Chondrocyte (in vitro differentiated cells): ENCODE results near the gene PYGB. TPM values are rescaled to one million over a fixed set of nuclear protein-coding genes. Genes with fewer than 3 reads are reported as not detected.

ENCODE experiments used
- DNase-seq: peaks from one replicate; pipeline ENCODE4 v3.0.0; 2021; ENCODE audit warnings: mixed read lengths, low spot score
- H3K27ac Mint-ChIP-seq: one replicate; pipeline ENCODE4 v1.8.0; 2021; ENCODE audit warnings: mild to moderate bottlenecking, moderate library complexity, mixed read lengths; ENCODE audit not compliant: unreplicated experiment
- H3K27me3 Mint-ChIP-seq: 2 replicates; pipeline ENCODE4 v1.8.0; 2021; ENCODE audit warnings: low read depth, mixed read lengths
- H3K36me3 Mint-ChIP-seq: 2 replicates; pipeline ENCODE4 v1.8.0; 2021; ENCODE audit warnings: low read depth, mixed read lengths
- H3K4me1 Mint-ChIP-seq: 2 replicates; pipeline ENCODE4 v1.8.0; 2021; ENCODE audit warnings: low read depth, mild to moderate bottlenecking, mixed read lengths
- H3K4me3 Mint-ChIP-seq: one replicate; pipeline ENCODE4 v1.8.0; 2021; ENCODE audit warnings: mild to moderate bottlenecking, moderate library complexity, mixed read lengths; ENCODE audit not compliant: unreplicated experiment
- H3K9me3 Mint-ChIP-seq: 2 replicates; pipeline ENCODE4 v1.8.0; 2021; ENCODE audit warnings: low read depth, mixed read lengths
- total RNA-seq: library from RNA; stranded (reverse); gene quantifications from 3 replicates; pipeline ENCODE4 v1.2.1, GENCODE V29; 2021
- TF ChIP-seq, protein P1 (sequence below): fragments of 200-600 bp; sonication (generic); IDR thresholded peaks from 2 replicates; pipeline ENCODE4 v1.5.0; 2021; ENCODE audit warnings: antibody characterized with exemption, mild to moderate bottlenecking, moderate library complexity

The PYGB gene
- total RNA-seq, 1 donor from 2014 or later: 171 TPM

DNA sequence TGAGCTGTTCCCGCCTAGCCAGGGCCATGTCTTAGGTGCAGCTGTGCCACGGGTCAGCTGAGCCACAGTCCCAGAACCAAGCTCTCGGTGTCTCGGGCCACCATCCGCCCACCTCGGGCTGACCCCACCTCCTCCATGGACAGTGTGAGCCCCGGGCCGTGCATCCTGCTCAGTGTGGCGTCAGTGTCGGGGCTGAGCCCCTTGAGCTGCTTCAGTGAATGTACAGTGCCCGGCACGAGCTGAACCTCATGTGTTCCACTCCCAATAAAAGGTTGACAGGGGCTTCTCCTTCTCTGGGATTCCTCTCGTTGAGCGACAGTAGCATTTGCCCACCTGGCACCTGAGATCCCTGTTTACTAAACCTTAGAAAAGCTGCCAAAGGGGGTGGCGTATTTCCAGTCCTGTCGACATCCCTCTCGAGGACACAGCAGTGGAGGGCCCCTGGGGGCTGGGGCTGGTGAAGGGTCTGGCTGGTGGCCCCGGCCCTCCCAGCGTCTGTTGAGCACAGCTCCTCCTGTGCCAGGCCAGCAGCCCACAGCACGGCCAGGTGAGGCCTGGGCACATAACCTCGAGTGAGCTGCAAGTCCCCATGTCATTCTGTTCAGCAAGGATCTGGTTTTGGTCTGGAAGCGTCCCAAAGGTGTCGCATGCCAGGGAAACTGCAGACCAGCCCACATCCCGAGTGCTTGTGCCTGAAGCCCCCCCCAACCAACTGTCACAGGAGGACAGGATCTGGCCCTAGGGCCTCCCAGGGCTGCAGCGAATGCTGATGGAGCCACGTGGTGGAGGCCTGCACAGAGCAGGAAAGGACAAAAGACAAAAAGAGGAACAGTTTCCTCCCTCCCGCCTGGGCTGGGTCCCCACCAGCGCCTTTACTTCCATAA, 21.2 kb upstream of the PYGB start:
- Mint-ChIP-seq H3K4me3 (no peak overlapping the region), H3K27me3 (no peaks in the 10 kb centered on the region), H3K9me3 (no peaks in the 10 kb centered on the region), H3K36me3 (peaks cover 1% of the 10 kb centered on the region), H3K4me1 (peaks cover 67% of the 10 kb centered on the region), H3K27ac (peak overlapping the region; percentile 92)
- peak; percentile 85 for DNase-seq
- TF ChIP-seq, protein P1, sequence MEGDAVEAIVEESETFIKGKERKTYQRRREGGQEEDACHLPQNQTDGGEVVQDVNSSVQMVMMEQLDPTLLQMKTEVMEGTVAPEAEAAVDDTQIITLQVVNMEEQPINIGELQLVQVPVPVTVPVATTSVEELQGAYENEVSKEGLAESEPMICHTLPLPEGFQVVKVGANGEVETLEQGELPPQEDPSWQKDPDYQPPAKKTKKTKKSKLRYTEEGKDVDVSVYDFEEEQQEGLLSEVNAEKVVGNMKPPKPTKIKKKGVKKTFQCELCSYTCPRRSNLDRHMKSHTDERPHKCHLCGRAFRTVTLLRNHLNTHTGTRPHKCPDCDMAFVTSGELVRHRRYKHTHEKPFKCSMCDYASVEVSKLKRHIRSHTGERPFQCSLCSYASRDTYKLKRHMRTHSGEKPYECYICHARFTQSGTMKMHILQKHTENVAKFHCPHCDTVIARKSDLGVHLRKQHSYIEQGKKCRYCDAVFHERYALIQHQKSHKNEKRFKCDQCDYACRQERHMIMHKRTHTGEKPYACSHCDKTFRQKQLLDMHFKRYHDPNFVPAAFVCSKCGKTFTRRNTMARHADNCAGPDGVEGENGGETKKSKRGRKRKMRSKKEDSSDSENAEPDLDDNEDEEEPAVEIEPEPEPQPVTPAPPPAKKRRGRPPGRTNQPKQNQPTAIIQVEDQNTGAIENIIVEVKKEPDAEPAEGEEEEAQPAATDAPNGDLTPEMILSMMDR: no peak

DNA sequence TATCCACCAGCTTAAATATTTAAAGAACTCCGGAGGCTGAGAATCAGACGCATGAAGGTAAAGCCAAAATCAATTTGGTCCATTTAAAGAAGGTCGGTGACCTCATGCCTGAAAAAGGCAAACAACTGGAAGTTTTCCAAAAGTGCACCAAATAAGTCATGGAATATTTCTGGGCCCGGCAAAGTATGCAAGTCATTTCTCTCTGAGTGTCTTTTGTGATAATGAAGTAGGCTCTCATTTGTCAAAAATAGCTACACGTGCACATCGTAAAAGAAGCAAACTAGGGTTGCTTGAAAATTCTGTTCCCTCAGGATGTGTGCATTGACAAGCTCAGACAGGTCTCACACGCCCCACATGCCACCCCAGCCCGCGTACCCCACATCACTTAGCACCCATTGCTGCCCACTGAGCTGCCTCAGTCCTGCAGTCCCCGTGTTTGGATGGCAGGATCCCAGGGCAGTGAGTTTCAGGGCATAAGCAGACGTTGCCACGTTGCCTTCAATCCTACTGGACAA, 20.5 kb upstream of the PYGB start:
- Mint-ChIP-seq H3K4me1 (peaks cover 63% of the 10 kb centered on the region), H3K27me3 (no peaks in the 10 kb centered on the region), H3K27ac (peak overlapping the region; percentile 92), H3K4me3 (no peak overlapping the region), H3K36me3 (no peaks in the 10 kb centered on the region), H3K9me3 (no peaks in the 10 kb centered on the region)
- TF ChIP-seq, protein P1: no peak
- no peak for DNase-seq

DNA sequence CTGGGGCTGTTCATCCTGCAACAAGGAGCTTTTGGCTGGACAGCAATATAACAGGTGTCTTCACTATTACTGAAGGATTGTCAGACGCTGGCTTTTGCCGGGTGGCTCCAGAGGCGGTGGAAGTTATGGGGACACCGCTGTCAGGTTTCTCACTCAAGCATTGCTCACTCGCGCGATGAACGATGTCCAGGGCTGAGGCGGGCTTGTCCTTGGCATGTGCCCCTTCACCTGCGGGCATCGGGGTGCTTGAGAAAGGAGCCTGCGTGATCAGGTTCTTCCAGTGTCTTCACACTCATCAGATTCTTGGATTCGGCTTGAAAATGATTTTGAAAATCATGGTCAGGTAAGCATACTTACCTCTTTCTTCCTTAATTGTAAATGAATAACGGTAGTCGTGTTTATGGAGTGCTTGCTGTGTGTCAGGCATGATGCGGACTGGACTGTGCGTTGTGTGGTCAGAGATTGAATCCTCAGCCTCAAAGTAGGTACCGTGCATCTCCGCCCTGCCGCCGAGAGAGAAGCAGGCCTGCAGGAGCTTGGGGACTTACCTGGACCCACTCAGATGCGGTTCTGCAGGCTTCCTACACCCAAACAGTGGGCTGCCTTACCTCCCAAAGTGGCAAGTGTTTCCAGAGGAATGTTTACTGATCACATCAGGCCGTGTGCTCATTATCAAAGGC, 18.3 kb upstream of the PYGB start:
- H3K4me1 Mint-ChIP-seq: peaks cover 61% of the 10 kb centered on the region
- TF ChIP-seq, protein P1: no peak
- no peak for DNase-seq
- no peaks in the 10 kb centered on the region for H3K27me3 Mint-ChIP-seq
- H3K9me3 Mint-ChIP-seq: no peaks in the 10 kb centered on the region
- H3K27ac Mint-ChIP-seq: no peak overlapping the region
- no peak overlapping the region for H3K4me3 Mint-ChIP-seq
- H3K36me3 Mint-ChIP-seq: no peaks in the 10 kb centered on the region

DNA sequence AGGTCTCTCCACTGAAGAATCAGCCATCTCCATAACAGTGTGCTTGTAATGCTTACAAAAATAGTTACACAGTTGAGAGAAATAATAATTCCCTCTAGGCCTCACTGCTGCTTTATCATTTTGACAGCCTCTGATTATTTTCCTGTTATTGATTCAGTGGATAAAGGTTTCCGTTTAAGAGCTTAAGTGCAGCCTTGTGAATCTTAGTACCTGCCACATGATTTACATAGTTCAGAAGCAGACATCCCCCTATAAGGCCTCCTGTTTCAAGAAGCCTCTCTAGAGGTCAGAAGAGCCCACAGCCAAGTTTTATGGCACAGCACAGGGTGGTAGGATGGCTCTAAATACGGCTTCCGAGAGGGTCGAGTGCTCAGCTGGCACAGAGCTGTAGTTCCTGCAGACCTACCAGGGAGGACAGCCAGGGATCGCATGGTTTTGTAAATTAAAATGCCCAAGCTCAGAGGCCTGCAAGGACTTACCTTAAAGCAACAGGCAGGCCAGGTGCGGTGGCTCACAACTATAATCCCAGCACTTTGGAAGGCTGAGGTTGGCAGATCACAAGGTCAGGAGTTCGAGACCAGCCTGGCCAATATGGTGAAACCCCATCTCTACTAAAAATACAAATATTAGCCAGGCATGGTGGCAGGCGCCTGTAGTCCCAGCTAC, 17.6 kb upstream of the PYGB start:
- H3K9me3 Mint-ChIP-seq: no peaks in the 10 kb centered on the region
- H3K4me1 Mint-ChIP-seq: peaks cover 67% of the 10 kb centered on the region
- no peaks in the 10 kb centered on the region for H3K36me3 Mint-ChIP-seq
- no peaks in the 10 kb centered on the region for H3K27me3 Mint-ChIP-seq
- no peak for DNase-seq
- TF ChIP-seq, protein P1: no peak
- no peak overlapping the region for H3K27ac Mint-ChIP-seq
- no peak overlapping the region for H3K4me3 Mint-ChIP-seq
